ENCODE data around the gene PARD6G.
A peak's percentile ranks its signal among the peaks of the same experiment; 100 is the strongest.

PARD6G gene

GRCh38 chr18:80108739-80109675 is 138.3 kb downstream of the PARD6G start, which contains the start of gene ADNP2:
Gene ADNP2, plus strand, starts transcription at chr18:80109262. Its CDS starts 8,281 bp downstream, at chr18:80117543.
- peak; percentile 66 to 80 (median 77) for DNase-seq (ENCODE audit: low read depth in 3 of 3)

DNA sequence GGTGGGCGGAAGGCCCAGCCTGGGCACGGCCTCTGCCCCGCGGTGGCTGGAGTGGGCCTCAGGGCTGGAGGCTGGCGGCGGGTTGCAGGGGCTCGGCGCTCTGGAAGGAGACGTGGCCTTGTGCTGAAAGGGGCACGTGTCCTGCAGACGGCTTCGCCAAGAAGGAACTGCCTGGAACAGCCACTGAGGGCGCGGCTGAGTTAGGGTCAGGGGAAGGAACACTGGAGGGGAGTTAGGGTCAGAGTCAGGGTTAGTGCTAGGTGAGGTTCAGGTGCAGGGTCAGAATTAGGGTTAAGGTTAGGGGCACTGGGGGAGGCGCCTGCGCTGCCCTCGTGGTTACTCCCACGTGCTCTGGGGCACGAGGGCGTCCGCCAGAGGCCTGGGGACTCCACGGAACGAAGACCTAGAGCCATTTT is 139.2 kb downstream of the PARD6G start:
- DNase-seq (ENCODE audit: low read depth in 3 of 3): no peak

DNA sequence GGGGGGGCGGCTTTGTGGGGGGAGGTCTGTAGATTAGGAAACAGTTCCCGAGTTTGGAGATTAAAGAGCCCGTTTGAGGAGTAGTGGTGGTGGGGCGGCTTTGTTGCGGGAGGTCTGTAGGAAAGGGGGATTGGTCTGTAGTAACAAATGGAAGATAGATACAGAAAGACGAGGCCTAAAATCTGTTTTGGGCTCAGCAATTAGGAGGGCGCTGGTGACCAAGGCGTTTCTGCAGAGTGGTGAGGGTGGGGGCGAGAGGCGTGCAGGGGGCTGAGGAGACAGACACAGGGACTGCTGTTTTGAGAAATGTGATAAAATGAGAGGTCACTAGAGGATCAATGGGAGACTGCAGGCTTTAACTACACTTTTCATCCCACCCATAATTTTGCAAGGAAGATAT is 139.9 kb downstream of the PARD6G start:
- no peak for DNase-seq (ENCODE audit: low read depth in 3 of 3)

Data from stimulated activated CD4-positive, alpha-beta T cell treated with anti-CD3 and anti-CD28 coated beads, TNF-alpha, amount 100 ng/mL, for 24 hours (primary cell).